DOHH2 (cell line): Measurements from ENCODE around the gene GPD2.
A peak's percentile ranks its signal among the peaks of the same experiment; 100 is the strongest.

Experiments
- H3F3A ChIP-seq: fragments of 200-600 bp; sonication (generic), shearing (Covaris generic); 2 replicates; pipeline ENCODE4 v1.6.0; 2016; ENCODE audit warnings: antibody characterized with exemption, mild to moderate bottlenecking; ENCODE audit not compliant: control insufficient read depth, insufficient read depth
- H3K27ac ChIP-seq: fragments of 200-600 bp; sonication (generic); 2 replicates; pipeline ENCODE4 v1.5.1; 2014; ENCODE audit warnings: low read depth, mild to moderate bottlenecking, low read length, moderate library complexity
- H3K27me3 ChIP-seq: fragments of 200-600 bp; sonication (generic); 2 replicates; pipeline ENCODE4 v1.6.1; 2014; ENCODE audit warnings: mild to moderate bottlenecking, low read length, mixed read lengths; ENCODE audit not compliant: control insufficient read depth
- H3K36me3 ChIP-seq: fragments of 200-600 bp; sonication (generic); 2 replicates; pipeline ENCODE4 v1.6.1; 2014; ENCODE audit warnings: mild to moderate bottlenecking, low read length, moderate library complexity, mixed read lengths; ENCODE audit not compliant: control insufficient read depth
- H3K4me1 ChIP-seq: fragments of 200-600 bp; sonication (generic); 2 replicates; pipeline ENCODE4 v1.6.1; 2014; ENCODE audit warnings: mild to moderate bottlenecking, low read length, mixed read lengths; ENCODE audit not compliant: control insufficient read depth
- H3K4me2 ChIP-seq: fragments of 200-600 bp; sonication (generic); 2 replicates; pipeline ENCODE4 v1.6.0; 2014; ENCODE audit warnings: mild to moderate bottlenecking, low read length, moderate library complexity
- H3K4me3 ChIP-seq: fragments of 200-600 bp; sonication (generic); 2 replicates; pipeline ENCODE4 v1.5.1; 2014; ENCODE audit warnings: mild to moderate bottlenecking, low read length, mixed read lengths
- H3K79me2 ChIP-seq: fragments of 200-600 bp; sonication (generic); 2 replicates; pipeline ENCODE4 v1.6.1; 2014; ENCODE audit warnings: mild to moderate bottlenecking, low read length, mixed read lengths; ENCODE audit not compliant: control insufficient read depth
- H3K9me2 ChIP-seq: fragments of 200-600 bp; sonication (generic); replicated peaks from 2 replicates; pipeline ENCODE4 v1.6.1; 2014; ENCODE audit warnings: mild to moderate bottlenecking, low read length, mixed read lengths; ENCODE audit not compliant: control insufficient read depth
- H3K9me3 ChIP-seq: fragments of 200-600 bp; sonication (generic); 2 replicates; pipeline ENCODE4 v1.6.1; 2014; ENCODE audit warnings: antibody characterized with exemption, low read length, mixed read lengths; ENCODE audit not compliant: control insufficient read depth, insufficient read depth
- H4K20me1 ChIP-seq: fragments of 200-600 bp; sonication (generic); 2 replicates; pipeline ENCODE4 v1.6.0; 2014; ENCODE audit warnings: low read depth, mild to moderate bottlenecking, antibody characterized with exemption, low read length, moderate library complexity; ENCODE audit not compliant: control insufficient read depth, insufficient read depth
- CTCF ChIP-seq: fragments of 200-600 bp; sonication (generic); IDR thresholded peaks from one replicate; pipeline ENCODE4 v1.5.1; 2014; ENCODE audit warnings: antibody characterized with exemption, mild to moderate bottlenecking, low read depth, low read length; ENCODE audit not compliant: poor library complexity, severe bottlenecking
- EZH2phosphoT487 ChIP-seq: fragments of 200-600 bp; sonication (generic); IDR thresholded peaks from 2 replicates; pipeline ENCODE4 v1.6.1; 2017; ENCODE audit warnings: borderline replicate concordance, mild to moderate bottlenecking, antibody characterized with exemption, low read length, moderate library complexity, mixed read lengths

The GPD2 gene

GRCh38 chr2:156435396-156435717 is 822 bp upstream of the GPD2 start:
- Histone ChIP-seq H3K36me3 (no peaks in the 10 kb centered on the region), H3K79me2 (peaks cover 29% of the 10 kb centered on the region), H4K20me1 (no peaks in the 10 kb centered on the region), H3K4me1 (peaks cover 38% of the 10 kb centered on the region), H3K4me3 (peak overlapping the region; percentile 87; the same call in 1 of the 2 replicates), H3K4me2 (peak overlapping the region; percentile 93), H3K9me2 (no peaks in the 10 kb centered on the region), H3K27ac (no peak overlapping the region), H3K27me3 (no peaks in the 10 kb centered on the region), H3F3A (peaks cover 6% of the 10 kb centered on the region), H3K9me3 (no peaks in the 10 kb centered on the region)
- TF ChIP-seq EZH2phosphoT487 = no peak
- no peak for TF ChIP-seq CTCF

GRCh38 chr2:156436497-156437085 is 412 bp downstream of the GPD2 start:
- Histone ChIP-seq H3K9me3 (no peaks in the 10 kb centered on the region), H4K20me1 (no peaks in the 10 kb centered on the region), H3K27ac (peak overlapping the region; percentile 30), H3K4me3 (peak overlapping the region; percentile 87), H3K79me2 (peaks cover 42% of the 10 kb centered on the region), H3F3A (peaks cover 6% of the 10 kb centered on the region), H3K27me3 (no peaks in the 10 kb centered on the region), H3K36me3 (no peaks in the 10 kb centered on the region), H3K9me2 (no peaks in the 10 kb centered on the region), H3K4me1 (peaks cover 28% of the 10 kb centered on the region), H3K4me2 (peak overlapping the region; percentile 93)
- TF ChIP-seq EZH2phosphoT487 (no peak), CTCF (no peak)

- no peaks in the 10 kb centered on the region for H3K9me2 ChIP-seq
- H4K20me1 ChIP-seq = no peaks in the 10 kb centered on the region
- no peaks in the 10 kb centered on the region for H3K36me3 ChIP-seq
- peaks cover 28% of the 10 kb centered on the region for H3K4me1 ChIP-seq
- TF ChIP-seq CTCF = no peak
- no peak for TF ChIP-seq EZH2phosphoT487
- H3K79me2 ChIP-seq = peaks cover 50% of the 10 kb centered on the region
- H3F3A ChIP-seq = peaks cover 6% of the 10 kb centered on the region
- H3K27ac ChIP-seq = peak overlapping the region; percentile 30
- peak overlapping the region; percentile 87 for H3K4me3 ChIP-seq
- H3K9me3 ChIP-seq = no peaks in the 10 kb centered on the region
- peak overlapping the region; percentile 93 for H3K4me2 ChIP-seq
- H3K27me3 ChIP-seq = no peaks in the 10 kb centered on the region
These were observed 1.2 kb downstream of the GPD2 start for GRCh38 chr2:156437272-156437930.
